Stimulated activated CD8-positive, alpha-beta memory T cell treated with anti-CD3 and anti-CD28 coated beads, Interleukin-7, amount 100 ng/mL, for 4 hours (primary cell): ENCODE data around the gene NUPR2.
"Not testable (repeated sequence)": the region's sequence is repeated elsewhere in the genome, so short reads cannot be mapped to it uniquely, and the experiment has no call there.

Source experiments
- DNase-seq, 2 donors: peaks; one replicate each; pipeline ENCODE4 v3.0.0-alpha.2; 2020; ENCODE audit warnings: low read depth in 2 of 2

Gene NUPR2, protein sequence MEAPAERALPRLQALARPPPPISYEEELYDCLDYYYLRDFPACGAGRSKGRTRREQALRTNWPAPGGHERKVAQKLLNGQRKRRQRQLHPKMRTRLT

GRCh38 chr7:56115852-56116538 is at the start of gene NUPR2:
NUPR2 (minus strand) TSS chr7:56116417; CDS start chr7:56116314, 103 bp downstream.
- DNase-seq, result no peak

DNA sequence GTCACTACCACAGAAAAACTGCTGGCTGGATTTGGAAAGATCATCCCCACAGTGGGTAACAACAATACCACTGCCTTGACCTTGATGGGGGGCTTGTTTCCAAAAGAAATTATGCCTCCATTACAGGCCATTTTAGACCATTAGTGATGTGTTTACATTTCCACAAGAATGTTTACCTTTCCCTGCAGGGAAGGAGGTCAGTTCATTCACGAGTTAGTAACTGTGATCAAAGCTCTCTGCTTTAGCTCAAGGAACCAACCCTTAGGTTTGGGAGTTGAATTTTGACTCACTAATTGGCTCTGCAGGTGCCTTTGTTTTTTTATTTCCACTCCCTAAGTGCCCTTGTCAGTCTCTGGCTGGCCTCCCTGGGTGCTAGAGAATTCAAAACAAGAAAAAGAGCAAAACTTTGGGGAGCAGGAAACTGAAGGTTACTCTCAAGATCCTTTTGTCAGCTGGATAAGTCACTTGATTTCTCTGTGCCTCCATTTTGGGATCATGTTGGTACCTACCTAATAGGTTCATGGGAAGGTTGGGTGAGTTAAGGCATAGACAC is 41.1 kb upstream of the NUPR2 start:
- DNase-seq, result no peak

DNA sequence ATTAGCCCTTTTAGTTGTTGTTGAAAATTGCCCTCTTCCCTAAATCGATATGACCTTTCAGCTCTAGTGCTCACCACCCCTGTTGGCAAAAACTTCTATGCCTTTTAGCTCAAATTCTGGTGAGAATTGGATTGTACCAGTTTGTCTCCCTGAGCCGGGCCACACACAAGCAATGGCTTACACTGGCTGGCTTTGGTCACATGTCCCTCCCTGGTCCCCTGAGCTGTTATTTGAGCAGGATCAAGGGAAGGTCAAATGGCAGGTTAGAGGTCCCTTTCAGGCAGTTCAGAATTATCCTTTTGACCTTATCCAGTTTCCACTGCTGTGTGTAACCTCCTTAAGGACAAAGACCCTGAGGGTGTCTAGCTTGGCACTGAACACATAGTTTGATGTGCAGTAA is 14.8 kb upstream of the NUPR2 start:
- not testable (repeated sequence) for DNase-seq

- DNase-seq, result no peak
Measured at GRCh38 chr7:56127241-56127975, 11.2 kb upstream of the NUPR2 start.

GRCh38 chr7:56125831-56126230 is 9.6 kb upstream of the NUPR2 start:
- no peak for DNase-seq

GRCh38 chr7:56124981-56125380 is 8.8 kb upstream of the NUPR2 start:
- no peak for DNase-seq

DNA sequence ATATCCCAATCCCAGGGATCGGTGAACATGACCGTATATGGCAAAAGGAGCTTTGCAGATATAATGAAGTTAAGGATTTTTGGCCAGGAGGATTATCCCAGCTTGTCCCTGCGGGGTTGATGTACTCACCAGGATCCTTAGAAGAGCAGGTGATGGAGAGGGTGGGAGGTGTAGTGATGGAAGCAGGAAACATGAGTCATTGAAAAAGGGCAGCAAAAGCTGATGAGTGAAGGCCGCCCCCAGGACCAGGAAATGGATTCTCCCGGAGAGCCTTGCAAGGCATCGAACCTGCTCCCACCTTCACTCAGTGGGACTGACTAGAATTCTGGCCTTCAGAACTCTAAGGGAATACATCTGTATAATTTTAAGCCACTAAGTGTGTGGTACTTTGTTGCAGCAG is 5.2 kb upstream of the NUPR2 start:
- no peak for DNase-seq

- DNase-seq, result not testable (repeated sequence)
Measured at GRCh38 chr7:56112244-56112643, 4.0 kb downstream of the NUPR2 start.

GRCh38 chr7:56110611-56111010 is 5.6 kb downstream of the NUPR2 start:
- no peak for DNase-seq

DNA sequence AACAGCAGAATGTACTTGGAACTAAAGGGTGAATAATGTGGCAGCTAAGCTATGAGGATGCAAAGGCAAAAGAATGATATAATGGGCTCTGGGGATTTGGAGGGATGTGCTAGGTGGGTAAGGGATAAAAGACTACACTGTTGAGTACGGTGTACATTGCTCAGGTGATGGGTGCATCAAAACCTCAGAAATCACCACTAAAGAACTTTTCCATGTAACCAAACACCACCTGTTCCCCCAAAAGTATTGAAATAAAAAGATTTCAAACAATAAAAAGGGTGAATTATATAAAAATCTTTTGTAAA is 8.3 kb downstream of the NUPR2 start:
- DNase-seq, result no peak

DNA sequence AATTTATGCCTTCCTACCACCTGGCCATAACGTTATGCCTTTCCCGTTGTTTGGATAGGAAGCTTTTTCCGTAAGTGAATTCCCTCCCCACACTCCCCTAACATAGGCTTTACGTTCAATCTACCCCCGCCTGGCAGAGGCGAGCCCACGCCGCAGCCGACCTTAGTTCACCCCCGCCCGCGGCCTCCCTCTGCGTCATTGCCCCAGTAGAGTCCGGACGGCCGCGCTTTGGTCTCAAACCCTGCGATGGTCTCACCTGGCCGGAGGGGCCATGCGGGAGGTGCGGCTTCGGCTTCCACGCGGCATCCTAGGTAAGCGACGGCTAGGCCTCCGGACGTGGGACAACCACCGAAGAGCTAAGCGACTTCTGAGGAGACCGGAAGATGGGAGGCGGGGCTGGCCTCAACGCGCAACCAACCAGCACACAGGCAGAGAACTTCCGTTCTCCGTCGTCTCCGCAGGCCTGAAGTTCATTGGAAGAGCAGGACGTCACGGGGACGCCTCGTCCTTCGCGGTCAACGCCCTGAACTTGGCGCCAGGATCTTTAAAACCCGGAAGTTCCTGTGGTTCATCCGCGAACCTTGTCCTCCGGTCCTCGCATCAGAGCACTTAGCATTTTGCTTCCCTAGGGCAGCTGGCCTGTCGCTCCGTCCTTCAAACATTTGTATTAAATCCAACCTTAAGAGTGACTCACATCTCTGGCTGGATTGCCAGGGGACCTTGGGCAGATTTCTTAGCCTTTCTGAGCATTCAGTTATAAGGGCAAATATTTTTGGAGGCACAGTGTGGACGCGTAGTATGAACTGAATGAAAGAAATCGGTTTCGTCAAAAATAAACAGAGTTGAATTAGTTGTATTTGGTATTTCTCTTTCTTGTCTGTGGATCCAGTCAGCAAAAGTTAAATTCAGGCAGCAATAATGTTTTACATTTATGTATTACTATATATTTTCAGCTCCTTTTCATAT is 9.8 kb downstream of the NUPR2 start, which contains the start of gene CHCHD2:
Gene CHCHD2, minus strand, starts transcription at position 369 of the 966 bp plus-strand sequence. Its CDS starts 63 bp downstream, at position 306.
- DNase-seq, result peak; percentile 89 to 92

DNA sequence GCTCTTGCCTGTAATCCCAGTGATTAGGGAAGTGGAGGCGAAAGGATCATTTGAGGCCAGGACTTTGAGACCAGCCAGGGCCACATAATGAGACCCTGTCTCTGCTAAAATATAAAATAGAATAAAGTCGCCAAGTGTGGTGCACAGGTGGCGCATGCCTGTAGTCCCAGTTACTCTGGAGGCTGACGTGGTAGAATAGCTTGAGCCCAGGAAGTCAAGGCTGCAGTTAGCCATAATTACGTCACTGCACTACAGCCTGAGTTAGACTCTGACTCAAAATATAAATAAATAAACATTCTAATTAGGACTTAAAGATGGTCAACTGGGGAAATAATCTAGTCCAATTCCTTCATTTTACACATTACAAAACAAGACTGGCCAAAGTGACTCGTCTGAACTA is 10.7 kb downstream of the NUPR2 start:
- no peak for DNase-seq

DNA sequence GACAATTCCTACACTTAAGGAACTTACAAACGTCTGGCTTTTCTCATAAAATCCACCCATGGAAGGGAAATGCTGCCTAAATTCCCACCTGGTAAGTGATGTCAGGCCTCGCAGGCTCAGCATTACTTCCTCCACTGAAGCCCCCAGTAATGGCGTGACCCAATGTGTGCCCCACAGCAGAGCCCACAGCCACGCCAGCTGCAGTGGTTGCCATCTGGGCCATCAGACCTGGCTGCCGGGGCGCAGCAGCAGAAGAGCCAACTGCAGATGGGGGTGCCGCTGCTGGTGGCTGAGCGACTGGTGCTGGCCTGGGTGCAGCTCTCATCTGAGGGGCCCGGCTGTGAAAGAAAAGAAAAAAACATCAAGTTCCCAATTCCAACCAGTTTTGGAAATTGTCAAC is 12.1 kb downstream of the NUPR2 start:
- DNase-seq, result not testable (repeated sequence)

DNA sequence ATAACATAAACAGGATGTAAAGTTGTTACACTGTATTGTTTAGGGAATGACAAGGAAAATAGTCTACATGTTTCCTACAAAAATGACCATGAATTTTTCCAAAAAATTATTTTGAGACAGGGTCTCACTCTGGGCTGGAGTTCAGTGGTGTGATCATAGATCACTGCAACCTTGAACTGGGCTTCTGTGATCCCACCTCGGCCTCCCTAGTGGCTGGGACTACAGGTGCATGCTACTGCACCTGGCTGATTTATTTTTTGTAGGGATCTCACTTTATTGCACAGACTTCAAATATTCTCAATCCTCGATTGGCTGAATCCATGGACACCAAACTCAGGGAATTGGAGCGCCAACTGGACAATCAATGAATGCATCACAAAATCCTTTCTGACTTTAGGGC is 16.6 kb downstream of the NUPR2 start:
- DNase-seq, result no peak

GRCh38 chr7:56098187-56099008 is 17.8 kb downstream of the NUPR2 start:
- DNase-seq, result not testable (repeated sequence)

DNA sequence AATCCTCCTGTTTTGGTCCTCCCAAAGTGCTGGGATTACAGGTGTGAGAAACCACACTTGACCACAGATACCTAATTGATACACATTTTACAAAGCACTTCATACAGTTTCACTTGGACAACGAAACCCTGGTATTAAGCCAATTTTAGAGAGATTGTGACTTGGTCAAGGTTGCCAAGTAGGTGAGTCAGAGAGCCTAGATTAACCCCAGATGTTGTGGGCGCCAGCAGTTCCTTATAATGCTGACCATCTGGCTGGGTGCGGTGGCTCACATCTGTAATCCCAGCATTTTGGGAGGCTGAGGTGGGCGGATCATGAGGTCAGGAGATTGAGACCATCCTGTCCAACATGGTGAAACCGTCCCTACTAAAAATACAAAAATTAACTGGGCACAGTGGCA is 18.5 kb downstream of the NUPR2 start:
- no peak for DNase-seq

DNA sequence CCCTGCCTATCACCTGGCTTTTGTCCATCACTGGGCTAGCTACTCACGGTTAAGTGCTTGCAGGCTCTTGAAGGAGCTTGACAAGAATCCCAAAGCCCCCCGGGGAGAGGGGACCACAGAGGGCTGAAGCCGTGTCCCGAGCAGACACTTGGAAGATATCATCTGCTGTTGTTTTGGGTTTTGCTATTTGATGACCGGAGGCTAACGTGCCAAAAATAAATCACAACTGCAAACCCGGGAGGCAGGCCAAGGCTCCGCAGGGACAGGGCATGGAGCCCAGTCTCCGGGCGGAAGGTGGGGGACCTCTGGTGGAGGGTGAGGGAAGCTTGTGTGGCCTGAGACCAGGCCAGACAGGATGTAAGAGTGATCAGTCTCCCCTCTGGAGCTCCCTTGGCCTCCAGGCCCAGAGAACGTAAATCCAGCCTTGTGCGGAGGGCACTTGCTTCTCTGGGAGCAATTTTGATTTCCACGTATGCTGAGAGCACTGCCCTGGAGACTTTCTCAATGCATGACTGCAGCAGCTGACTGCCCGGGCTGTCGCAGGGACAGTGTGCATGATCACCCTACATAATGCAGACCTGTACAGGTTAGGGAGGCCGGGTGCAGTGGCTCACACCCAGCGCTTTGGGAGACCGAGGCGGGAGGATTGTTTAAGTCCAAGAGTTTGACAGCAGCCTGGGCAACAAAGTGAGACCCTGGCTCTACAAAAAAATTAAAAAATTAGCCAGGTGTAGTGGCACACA is 23.3 kb downstream of the NUPR2 start, which contains the start of gene PHKG1:
Gene PHKG1, minus strand, starts transcription at position 164 of the 743 bp plus-strand sequence. CDS start 4,011 bp downstream, outside the sequence.
- no peak for DNase-seq

DNA sequence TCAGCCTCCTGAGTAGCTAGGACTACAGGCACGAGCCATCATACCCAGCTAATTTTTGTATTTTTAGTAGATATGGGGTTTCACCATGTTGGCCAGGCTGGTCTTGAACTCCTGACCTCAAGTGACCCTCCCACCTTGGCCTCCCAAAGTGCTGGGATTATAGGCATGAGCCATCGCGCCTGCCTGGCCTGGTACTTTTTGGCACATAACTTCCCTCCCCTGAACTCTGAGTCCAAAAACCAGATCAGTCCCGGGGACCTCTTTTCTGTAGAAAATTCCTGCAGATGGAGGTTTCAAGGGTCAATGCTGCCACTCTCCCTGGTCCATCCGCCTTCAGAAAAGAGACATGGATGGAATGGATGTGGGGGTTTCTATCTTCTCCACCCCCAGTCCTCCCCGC is 23.8 kb downstream of the NUPR2 start:
- DNase-seq, result not testable (repeated sequence)

- DNase-seq, result no peak
Measured at GRCh38 chr7:56091591-56091990, 24.6 kb downstream of the NUPR2 start.

- no peak for DNase-seq
Measured at GRCh38 chr7:56087445-56087844, 28.8 kb downstream of the NUPR2 start.
